Measurements from ENCODE around the gene PLEKHJ1.

The PLEKHJ1 gene

DNA sequence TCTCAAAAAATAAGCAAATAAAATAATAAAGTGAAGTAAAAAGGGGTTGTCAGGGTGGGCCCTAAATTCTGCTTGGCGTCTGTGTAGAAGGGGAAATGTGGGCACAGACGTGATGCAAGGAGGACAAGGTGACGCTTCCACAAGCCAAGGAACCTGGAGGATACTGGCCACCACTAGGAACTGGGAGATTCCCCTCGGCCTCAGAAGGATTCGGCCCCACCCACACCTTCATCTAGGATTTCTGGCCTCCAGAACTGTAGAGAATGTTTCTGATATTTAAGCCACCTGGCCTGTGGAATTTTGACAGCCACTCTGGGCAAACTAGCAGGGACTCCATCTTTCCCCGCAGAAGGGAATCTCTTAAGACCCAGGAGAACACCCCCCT is 1.1 kb downstream of the PLEKHJ1 start:
- DNase-seq, result no peak

DNA sequence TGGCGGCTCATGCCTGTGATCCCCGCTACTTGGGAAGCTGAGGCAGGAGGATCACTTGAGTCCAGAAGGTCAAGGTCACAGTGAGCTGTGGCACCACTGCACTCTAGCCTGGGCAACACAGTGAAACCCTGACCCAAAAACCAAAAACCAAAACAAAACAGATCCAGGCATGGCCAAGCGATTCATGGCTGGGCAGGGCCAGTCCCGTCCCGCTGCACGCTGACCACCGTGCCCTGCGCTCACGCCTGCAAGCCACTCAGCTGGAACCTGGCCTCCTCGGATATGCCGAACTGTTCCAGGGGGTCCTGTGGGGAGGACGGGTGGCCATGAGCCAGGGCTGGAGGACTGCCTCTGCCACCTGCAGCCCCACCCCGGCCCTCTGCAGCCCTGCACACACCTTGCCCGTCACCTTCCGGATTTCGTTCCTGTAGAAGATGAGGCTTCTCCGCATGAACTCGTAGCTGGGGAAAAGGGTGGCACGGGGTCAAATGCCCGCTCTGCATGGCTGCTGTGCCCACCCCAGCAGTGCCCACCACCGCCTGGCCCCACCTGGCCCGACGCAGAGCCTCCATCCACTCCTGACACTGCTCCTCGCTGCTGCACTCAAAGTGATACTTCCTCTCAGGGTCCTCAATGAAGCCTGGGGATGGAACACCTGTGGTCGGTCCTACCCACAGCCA is 2.4 kb downstream of the PLEKHJ1 start:
- no peak for DNase-seq

DNA sequence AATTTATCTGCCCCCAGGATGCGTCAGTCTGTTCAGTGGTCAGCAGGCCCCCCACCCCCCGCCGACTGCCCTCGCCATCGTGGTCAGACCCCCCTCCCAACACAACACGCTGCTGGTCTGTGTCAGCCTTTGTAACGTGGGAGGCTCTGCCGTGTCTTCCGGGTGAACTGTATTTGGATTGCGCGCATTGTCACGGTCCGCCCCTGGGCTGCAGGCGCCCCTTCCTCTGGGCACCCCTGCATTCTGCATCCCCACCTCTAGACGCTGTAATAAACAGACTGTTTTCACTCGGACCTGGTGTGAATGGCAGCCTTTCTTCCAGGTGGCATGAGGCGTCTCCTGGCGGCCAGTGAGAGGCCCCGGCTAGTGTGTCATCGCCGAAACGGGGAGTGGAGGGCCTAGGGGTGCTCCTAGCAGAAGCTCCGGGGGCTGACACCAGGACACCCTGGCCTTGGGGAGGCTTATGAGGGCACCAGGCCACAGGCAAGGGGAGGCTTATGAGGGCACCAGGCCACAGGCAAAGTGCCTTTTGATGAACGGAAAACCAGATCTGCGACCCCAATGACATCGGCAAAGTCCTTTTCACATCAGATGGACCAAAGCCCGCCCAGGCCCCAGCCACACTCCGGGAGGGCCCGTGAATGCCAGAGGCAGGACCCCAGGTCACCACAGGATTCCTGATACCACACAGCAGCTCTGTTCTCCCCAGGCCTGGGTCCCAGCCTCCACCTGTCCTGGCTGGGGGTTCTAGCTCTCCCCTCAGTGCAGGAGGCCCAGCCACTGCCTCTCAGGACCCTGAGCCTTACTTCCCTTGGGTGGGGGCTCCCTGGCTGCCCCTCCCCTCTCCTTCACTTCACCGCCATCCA is 3.6 kb downstream of the PLEKHJ1 start:
- no peak for DNase-seq

DNA sequence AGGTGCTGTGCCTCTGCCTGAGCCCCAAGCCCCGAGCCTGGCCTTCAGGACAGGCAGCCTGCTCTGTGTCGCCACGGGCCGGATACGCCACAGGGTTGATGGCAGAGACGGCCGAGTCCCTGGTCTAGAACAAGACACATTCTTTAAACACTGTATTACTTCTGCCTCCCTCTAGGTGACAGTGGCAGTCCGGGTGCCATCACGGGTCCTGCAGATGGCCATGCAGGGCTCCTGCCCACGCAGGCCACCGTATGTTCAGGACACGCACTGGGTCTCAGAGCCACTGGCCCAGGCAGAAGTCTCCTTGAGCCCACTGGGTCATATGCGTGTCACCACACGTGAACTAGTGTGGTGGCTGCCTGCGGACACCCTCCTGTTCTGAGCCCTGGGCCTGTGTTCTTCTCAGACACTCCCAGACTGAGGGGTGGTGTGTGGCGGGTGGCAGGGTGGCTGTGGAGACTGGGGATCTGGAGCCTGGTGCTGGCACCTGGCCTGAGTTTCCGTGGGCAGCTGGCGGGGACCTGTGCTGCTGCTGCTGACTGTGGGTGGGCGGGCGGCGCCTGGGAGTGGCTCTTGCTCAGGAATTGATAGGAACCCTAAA is 4.4 kb downstream of the PLEKHJ1 start:
- no peak for DNase-seq

DNA sequence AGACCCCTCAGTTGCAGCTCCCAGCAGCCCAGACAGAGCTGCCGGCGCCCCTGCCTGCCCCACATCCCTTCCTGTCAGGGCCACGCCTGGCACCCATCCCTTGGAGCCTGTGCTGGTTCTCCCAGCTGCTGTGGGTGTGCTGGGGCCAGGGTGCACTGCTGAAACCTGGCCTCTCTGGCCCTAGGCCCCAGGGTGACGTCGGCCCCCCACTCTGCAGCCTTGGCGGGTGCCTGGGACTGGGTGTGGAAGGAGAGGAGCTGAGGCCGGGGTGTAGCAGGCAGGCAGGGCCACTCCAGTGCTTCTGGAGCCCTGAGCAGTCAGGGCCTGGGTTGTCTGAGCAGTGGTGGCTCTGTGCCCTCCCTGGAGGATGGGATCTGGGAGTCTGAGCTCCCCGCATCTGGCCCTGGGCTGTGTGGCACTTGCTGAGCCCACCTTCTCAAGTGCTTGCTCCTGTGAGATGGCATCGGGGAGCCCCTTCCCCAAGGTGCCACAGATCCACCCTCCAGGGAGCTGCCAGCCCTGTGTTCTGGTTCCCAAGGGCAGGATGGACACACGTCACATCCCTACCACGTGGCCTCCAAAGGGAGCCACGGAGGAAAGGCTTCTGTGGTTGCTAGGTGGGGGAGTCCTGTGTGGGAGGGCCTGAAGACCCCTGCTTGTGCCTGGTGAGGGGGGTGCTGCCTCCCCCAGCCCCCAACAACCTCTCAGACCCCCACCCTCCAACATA is 5.2 kb downstream of the PLEKHJ1 start:
- DNase-seq, result no peak

DNA sequence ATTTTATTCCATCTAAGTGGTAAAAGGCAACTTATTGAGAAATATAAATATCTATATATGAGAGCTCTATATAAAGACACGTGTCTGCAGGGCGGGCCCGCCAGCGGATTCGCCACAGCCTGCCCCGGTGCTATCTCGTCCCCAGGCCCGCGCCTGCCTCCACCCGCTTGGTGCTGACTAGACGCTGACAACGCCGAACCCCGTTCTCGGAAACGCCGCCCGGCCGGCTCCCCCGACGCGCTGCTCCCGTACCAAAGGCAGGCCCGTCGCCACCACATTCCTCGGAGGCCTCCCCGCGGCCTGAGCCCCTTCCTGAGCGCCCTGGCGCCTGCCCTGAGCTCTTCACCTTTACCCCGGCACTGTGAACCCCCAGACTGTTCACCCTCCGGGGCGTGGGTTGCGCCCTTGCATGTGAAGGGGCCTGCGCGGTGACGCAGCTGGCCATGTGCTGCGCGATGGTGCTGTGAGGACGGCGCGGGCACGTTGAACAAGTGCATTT is 6.0 kb downstream of the PLEKHJ1 start:
- no peak for DNase-seq

DNA sequence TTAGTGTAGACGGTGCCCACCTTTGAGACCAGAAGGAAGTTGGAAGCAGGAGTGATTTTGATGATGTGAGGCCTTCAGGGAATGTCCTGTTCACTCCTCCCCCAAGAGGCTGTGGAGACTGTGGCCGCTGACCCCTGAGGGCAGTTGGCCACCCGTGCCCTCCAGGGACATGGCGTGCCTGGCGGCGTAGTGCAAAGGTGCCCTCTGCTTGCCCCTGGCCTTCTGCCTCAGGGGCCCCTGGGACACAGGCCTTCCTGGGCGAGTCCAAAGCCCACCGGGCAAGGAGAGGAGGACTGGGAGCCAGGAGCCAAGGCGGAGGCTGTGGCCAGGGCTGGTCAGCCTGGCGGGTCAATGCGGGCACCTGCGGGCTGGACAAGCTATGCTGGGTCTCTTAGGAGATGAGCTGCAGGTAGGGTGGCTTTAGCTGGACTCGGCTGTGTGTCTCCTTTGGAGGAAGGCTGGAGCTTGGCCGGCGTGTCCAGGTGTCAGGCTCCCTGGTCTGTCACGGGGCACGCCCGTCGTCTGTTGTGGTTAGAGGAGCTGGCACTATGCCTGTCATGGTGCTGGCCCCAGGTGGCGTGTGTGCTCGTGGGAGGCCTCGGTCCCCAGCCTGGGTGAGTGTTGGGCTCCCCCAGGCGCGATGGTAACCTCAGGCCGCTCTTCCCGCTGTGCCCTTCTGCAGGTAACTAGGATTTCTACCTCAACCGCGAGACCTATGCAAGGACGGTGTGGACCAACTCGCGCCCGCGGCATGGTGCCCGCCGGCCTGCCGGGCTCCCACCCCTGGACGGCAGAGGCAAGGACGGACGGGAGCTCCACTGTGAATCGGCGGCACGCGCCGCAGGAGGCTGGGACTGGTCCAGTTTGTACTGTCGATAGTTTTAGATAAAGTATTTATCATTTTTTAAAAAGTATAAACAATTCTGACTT is 6.8 kb downstream of the PLEKHJ1 start:
- no peak for DNase-seq

DNA sequence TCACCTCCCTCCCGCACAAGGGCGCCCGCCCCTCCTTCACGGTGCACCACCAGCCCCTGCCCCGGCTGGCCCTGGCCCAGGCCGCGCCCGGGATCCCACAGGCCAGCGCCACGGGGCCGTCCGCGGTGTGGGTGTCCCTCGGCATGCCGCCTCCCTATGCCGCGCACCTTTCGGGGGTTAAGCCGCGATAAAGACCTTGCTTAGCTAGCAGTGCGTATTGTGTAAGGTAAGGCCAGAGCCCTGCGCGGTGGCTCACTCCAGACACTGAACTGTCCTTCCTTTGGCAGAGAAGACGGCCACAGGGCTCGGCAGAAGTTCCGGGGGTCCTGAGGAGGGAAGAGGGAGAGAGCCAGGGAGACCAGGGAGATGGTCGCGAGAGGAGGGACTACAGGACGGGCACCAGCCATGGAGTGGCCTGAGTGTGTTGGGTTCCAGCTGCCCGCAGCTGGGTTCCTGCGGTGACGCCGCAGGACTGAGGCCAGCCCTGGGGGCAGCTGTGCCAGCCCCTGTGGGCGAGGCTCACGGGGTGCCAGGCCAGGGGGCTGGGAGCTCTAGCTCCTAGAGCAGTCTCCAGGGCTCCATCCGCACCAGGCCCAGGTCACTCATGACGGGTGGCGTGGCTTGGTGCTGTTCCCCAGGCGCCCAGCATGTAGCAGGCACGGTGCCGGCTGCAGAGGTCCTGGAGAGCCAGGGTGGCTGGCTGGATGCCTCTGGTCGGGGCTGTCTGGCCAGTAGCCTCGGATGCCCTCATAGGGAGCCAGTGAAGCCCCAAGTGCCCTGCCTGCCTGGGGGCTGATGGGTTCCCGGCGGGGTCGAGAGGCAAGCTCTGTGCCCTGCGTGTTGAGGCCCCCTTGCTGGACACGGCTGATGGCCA is 7.7 kb downstream of the PLEKHJ1 start:
- DNase-seq, result no peak

DNA sequence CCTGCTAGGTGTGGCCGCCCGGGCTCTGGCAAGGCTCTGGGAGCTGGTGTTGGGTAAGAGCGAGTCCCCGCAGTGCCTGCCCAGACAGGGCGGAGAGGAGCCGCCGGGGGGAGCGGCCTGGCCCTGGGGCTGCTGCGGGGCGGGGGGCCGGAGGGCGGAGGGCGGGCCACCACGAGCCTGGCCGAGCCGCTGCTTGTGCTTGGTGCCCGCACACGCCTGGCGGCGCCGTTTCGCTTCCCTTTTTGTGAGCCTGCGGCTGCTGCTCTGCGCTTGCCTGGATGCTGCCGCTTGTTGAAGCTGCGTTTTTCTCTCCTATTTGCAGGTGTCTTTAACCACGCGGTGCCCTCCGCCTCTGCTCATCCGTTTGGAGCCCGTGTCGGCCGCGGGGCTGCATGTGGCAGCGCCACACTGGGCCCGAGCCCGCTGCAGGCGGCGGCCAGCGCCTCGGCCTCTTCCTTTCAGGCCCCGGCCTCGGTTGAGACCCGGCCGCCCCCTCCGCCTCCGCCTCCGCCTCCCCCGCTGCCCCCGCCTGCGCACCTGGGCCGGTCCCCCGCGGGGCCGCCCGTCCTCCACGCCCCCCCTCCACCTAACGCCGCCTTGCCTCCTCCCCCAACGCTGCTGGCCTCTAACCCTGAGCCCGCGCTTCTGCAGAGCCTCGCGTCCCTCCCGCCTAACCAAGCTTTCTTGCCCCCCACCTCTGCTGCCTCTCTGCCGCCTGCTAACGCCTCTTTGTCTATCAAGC is 8.5 kb downstream of the PLEKHJ1 start:
- DNase-seq, result no peak

DNA sequence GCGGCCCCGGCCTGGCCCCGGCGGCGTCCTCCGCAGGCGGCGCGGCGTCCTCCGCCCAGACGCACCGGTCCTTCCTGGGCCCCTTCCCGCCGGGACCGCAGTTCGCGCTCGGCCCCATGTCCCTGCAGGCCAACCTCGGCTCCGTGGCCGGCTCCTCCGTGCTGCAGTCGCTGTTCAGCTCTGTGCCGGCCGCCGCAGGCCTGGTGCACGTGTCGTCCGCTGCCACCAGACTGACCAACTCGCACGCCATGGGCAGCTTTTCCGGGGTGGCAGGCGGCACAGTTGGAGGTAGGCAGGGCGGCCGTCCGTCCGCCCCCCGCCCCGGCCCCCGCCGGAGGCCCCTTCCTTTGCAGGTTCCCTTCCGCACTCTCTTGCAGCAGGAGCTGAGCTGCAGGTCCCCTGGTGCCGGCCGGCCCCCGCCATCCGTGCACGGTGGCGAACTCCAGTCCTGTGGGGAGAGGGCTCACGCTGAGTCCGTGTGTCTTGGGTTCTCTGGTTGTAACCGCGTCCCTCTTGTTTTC is 9.2 kb downstream of the PLEKHJ1 start:
- no peak for DNase-seq

DNA sequence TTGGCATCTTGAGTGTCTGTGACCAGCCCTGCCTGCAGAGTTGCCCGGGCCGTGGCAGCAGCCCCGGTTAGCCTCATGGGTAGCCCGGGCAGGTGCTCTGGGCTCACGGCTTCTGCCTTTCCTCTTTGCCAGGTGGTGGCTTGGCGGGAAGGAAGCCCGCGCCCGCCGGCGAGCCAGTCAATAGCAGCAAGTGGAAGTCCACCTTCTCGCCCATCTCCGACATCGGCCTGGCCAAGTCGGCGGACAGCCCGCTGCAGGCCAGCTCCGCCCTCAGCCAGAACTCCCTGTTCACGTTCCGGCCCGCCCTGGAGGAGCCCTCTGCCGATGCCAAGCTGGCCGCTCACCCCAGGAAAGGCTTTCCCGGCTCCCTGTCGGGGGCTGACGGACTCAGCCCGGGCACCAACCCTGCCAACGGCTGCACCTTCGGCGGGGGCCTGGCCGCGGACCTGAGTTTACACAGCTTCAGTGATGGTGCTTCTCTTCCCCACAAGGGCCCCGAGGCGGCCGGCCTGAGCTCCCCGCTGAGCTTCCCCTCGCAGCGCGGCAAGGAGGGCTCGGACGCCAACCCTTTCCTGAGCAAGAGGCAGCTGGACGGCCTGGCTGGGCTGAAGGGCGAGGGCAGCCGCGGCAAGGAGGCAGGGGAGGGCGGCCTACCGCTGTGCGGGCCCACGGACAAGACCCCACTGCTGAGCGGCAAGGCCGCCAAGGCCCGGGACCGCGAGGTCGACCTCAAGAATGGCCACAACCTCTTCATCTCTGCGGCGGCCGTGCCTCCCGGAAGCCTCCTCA is 9.9 kb downstream of the PLEKHJ1 start:
- DNase-seq, result no peak

DNA sequence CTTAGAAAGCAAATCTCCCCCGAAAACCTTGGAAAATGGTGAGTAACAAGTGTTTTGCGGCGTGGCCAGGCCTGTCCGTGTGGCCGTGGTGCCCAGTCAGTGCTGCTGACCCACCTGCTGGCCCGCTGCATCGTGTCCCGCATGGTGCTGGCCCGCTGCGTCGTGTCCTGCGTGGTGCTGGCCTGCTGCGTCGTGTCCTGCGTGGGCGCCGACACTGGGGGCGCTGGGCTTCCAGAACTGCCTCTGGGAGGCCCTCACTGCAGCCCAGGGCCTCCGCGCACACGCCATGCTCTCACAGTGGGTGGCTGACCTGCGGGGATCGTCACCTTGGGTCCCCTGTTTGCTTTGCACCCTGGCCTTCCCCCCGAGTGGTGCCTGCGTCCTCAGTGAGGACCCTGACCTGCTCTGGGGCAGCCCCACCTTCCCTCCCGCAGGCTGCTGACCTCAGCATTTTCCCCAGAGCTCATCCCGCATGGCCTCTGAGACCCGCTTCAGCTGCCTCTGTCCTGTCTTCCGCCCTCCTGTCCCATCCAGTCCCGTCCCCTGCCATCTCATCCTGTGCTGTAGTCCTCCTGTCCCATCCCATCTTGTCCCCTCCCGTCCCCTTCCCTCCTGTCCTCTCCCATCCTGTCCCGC is 10.6 kb downstream of the PLEKHJ1 start:
- no peak for DNase-seq

DNA sequence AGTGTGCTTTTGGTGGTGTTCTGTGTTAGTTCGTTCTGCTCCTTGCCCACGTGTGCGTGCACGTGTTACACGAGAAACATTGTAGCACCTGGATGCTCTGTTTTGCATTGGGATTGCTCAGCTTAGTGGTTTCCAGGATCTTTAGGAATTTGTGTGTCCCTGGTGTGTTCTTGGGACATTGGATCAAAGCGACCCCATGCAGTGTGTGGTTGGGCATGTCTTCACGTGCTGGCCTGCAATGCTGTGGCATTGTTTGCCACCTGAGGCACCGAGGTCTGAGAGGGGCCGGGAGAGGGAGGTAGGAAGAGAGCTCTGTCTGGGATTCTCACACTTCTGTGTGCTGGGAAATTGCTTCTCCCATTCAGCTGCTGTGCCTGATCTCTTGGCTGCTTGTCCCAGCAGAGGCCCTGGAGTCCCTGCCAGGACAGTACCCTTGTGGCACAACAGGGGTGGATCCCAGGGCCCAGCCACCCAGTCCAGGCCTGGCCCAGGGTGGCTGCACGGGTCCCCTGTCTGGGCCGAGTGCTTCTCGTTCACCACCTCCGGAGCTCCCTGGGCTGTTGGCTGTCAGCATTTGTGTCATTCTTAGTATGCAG is 11.3 kb downstream of the PLEKHJ1 start:
- no peak for DNase-seq

DNA sequence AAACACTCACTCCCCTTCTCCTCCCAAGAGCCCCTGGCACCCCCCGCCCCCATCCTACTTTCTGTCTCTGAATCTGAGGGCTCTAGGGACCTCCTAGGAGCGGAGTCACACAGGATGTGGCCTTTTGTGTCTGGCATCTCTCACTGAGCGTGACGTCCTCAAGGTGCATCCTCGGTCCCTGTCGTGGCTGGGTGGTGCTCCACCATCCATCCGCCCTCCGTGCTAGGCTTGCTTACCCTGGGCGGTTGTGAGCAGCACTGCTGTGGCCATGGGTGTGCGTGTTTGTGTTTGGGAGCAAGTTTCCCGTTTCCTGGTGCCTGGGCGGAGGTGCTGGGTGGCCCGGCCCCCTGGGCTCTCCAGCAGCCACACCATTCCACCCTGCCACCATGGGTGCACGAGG is 12.2 kb downstream of the PLEKHJ1 start:
- DNase-seq, result peak; percentile 39

DNA sequence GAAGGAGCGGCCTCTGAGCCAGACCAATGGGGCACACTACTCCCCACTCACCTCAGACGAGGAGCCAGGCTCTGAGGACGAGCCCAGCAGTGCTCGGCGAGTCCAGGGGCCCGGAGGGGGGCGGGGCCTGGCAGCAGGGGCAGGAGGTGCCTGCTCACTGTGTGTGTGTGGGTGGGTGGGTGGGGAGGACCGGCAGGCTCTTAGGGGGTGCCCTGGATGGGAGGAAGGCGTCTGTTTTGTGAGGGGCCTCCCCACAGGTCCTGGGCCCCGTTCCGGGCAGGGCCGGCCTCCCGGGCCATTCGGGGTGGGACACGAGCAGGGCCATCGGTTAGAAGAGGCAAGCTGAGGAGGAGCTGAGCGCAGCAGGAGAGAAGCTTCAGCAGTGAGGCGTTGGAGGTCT is 12.7 kb downstream of the PLEKHJ1 start:
- no peak for DNase-seq

DNA sequence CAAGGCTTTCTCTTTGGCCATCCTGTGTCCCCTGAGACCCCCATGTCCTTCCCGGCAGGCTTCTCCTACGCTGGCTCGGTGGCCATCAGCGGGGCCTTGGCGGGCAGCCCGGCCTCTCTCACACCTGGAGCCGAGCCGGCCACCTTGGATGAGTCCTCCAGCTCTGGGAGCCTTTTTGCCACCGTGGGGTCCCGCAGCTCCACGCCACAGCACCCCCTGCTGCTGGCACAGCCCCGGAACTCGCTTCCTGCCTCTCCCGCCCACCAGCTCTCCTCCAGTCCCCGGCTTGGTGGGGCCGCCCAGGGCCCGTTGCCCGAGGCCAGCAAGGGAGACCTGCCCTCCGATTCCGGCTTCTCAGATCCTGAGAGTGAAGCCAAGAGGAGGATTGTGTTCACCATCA is 14.2 kb downstream of the PLEKHJ1 start:
- DNase-seq, result no peak

DNA sequence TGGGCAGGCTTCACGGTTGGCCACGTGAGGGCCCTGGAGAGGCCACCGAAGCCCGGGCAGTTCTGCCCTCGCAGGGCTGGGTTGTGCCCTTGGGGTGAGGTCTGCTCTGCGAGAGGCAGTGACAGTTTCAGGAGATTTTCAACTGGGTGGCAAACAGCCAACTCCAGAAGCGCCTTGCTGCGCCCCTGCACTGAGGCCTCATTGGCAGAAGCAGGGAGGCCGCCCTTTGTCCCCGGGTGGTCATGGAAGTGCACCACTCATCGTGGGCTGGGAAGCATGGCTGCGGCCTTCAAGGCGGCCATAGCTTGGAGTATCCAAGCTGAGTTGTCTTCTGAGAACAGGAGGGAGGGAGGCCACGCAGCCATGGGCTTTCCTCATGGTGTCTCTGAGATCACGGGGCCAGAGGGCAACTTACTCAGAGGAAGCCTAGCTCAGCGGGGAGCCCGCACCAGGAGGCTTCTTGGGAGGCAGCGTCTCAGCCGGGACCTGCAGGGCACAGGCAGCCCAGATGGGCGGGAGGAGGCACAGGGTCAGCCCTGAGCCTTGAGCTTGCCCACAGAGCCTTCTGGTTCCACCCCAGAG is 14.8 kb downstream of the PLEKHJ1 start:
- DNase-seq, result no peak

DNA sequence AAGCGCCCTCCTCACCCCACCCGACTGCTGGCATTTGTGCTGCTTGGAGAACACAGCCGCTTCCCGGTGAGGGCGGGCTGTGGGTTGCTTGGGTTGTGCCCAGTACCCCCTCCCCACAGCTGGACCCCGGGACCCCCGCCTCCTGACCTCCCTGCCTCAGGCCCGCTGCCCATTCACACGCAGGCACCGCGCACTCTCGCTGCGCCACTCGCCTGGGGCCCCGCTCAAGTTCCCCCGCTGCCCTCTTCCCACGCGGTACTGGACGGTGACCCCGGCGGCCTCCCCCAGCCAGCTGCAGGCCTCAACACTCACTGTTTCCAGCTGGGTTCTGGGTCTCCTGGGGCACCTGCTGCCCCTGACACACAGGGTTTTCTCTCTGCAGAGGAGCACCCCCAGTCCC is 16.4 kb downstream of the PLEKHJ1 start:
- DNase-seq, result no peak

Data from CD4-positive, alpha-beta T cell treated with Interleukin-10 for 1 hour (primary cell).